Epidermal melanocyte (primary cell): ENCODE measurements around the gene SURF4.

Source experiments
- DNase-seq: peaks from one replicate; pipeline ENCODE4 v3.0.0; 2011; ENCODE audit warnings: low spot score; ENCODE audit not compliant: insufficient read length

Gene SURF4

DNA sequence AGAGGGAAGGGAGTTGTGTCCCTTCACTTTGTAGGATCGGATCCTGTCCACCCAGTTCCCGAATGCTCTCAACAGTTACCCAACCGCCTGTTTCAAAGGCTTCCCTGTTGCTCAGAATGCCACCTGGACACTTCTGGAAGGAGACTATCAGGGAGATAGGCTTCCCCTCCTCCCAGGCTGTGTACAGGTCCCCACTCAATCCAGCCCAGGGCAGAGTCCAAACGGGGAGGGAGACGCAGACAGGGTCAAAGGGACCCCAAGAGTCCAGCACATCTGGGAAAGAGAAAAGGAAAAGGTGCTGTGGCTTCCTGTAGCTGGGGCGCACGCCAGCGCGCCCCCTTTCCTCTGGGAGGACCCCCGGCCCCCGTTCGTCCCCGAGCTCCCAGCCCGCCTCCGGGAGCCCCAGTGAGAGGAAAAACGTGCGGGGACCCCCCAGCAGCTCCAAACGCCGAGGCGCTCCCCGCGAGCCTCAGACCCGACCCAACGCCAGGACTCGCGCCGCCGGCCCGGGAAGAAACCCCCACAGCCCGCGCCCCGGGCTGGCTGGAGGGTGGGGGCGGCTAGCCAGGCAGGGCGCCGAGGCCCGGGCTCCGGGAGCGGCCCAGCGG is 640 bp downstream of the SURF4 start:
- DNase-seq = no peak

GRCh38 chr9:133374612-133375115 is 1.2 kb downstream of the SURF4 start:
- DNase-seq = no peak

DNA sequence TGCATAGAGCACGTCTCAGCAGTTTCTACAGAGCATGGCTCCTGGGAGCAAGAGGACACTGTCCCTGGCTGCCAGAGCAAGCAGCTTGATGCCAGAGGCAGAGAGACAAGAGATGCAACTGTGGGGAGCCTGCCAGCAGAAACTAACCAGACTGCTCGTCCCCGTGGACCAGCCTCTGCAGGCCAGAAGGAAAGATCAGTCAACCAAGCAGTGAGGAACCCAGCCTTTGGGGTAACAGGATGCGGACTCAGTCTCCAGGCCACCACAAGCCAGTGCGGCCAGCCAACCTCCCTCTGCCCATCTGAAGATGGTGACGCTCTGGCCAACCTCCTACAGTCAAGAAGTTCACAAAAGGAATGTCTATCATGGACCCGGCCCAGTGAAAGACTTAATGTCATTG is 3.7 kb downstream of the SURF4 start:
- no peak for DNase-seq

DNA sequence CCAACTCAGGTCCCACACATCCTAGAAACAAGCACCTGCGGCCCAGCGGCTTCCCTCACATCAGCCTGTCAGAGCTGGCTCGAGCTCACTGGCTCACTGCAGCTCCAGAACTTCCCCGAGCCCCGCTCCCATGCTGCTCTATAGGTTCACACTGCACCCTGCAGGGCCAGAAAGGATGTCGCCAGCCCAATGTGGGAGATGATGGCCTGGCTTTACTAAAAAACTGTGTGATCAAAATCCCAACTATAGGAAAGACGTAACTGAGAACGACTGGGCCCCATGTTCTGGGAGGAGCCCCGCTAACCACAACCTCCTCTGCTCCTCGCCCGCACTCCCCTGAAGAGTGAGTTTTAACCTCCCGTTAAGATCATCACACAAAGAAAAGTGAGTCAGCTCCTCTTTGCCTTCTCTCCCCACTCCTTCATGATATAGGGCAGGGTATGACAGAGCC is 4.6 kb downstream of the SURF4 start:
- no peak for DNase-seq

DNA sequence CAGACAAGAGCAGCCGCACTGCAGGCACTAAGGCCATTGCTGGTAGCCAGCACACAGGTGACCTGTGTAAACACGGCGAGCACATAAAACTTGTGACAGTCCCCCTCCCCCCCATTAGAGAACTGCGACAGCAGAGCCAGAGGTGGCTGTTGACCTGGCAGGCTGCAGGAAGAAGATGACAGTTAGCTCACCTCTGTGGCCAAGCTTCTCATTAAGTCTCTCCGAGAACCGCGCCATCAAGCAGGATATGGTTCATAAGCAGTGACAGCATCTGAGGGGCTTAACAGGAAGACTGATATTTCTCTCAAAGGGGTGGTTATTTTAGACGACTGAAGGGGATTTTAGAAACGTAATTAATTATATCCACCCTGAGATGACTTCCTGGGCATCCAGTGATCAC is 5.2 kb downstream of the SURF4 start:
- no peak for DNase-seq

DNA sequence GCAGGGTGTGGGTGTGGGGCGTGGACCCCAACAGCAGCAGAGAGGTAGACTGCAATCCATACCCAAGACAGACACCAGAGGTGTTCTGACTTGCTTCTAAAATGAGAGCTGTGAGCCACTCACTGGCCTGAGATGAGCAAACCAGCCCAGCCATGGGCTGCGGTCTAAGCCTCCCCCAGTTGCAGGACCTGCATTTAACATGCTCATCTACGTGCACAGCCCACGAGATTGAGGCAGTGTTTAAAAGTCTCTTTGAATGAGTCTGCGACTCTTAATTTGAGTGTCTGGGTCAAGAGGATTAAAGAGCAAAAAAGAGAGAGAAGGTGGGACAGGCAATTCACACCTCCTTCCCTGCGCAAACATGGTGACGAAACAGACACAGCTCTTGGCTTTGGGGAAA is 5.9 kb downstream of the SURF4 start:
- no peak for DNase-seq

DNA sequence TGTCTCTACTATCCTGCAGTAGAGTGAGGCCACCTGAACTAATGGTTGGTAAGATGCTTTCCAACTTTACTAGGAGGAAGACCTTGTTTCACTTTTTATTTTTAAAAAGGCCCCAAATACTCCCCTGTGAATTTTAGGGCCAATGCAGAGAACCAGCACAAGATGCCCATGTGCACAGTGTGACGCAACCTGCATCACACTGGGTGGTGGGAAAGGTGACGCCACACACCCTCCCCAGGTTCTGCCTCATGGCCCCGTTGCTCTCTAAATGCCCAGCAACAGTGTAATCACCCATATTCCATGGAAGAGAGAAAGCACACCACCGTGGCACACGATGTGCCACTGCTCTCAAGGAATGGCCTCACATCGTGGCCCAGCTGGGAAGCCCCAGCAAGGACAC is 6.4 kb downstream of the SURF4 start:
- no peak for DNase-seq

DNA sequence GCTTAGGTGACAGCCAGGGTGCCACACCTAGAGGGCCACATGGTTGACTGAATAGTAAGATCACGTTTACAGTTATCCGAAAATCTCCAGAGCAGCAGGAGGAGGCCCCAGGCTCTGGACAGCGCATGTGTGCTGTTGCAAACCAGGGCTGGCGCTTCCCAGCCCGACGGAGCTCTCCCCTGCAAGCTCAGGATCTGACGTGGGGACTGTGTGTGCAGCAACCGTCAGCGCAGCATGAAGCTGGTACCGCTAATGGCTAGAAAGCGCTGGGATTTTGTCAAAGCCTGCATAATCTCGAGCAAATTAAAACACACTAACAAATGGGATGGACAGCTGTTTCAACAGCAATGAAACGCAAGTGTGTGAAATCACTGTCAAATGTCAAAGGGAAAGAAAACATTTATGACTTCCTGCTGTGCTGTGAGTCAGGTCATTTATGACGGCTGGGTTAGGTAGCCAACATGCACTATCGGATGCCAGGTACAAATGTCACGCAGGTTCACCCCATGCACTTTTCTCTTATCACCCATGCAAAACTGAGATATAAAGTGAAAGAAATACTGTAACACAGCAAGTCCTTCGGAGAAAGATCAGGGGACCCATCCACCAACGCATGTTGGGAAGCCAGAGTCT is 7.5 kb downstream of the SURF4 start:
- no peak for DNase-seq

- no peak for DNase-seq
These were observed 8.1 kb downstream of the SURF4 start for GRCh38 chr9:133367778-133368177.

DNA sequence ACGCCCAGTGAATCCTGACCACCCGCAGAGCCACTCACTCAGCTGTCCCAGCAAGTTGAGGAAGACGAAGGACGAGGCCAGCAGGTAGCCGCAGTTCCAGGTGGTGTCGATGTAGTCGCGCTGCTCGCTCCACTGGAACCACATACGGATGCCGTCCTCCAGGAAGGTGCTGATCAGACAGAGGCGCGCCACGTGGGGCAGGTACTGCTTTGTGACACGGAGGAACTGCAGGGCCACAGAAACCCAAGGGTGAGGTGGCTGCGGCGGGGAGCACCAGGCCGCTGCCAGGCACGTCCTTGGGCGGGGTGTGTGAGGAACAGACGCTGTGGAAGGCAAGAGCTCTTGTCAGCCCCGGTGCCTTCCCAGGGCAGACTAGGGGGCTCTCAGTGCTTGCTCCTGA is 8.6 kb downstream of the SURF4 start:
- DNase-seq = no peak

DNA sequence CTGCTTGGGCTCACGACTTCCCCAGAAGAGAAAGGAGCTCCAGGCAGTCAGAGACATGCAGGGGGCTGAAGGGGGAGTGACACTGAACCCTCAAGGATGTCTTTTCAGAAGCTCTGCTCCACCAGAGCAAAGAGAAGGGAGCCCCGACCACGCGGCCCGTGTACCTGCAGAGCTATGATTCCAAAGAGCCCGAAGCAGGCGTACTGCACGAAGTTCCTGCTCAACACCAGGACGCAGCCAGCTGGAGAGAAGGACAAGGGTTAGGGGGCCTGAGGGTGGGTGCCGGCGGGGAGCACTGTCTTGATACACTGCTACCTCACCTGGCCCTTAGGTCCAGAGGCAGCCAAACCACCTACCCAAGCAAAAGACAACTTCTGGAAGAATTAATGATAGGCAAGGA is 9.4 kb downstream of the SURF4 start:
- DNase-seq = no peak

DNA sequence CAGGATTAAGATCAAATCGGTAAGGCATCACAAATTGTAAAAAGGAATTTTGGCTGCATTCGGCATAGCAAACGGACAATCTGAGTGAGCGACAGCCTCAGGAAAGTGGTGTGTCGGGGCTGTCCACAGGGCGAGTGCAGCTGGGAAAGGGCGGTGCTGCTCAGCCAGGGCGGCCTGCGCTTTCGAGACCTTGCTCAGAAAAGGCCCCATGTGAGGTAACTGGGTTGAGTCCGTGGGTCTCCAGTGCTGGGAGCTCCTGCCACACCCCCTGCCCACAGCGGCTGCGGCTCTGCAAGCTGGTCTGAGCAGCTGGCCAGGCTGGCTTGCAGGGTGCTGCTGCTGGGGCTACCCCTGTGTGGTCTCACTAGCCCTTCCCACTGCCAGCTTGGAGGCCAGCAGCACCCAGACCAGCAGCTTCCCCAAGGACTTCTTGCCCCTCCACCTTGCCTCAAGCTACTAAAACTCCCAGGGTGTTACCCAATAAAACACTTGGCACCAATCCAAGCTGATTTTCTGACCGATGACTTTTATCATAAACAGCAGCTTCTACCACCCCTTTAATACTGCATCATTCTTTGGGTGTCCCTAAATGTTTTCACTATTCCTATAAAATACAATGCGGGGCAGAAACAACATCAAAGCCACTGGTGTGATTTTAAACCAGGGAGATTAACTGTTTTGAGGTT is 13.4 kb downstream of the SURF4 start:
- no peak for DNase-seq

DNA sequence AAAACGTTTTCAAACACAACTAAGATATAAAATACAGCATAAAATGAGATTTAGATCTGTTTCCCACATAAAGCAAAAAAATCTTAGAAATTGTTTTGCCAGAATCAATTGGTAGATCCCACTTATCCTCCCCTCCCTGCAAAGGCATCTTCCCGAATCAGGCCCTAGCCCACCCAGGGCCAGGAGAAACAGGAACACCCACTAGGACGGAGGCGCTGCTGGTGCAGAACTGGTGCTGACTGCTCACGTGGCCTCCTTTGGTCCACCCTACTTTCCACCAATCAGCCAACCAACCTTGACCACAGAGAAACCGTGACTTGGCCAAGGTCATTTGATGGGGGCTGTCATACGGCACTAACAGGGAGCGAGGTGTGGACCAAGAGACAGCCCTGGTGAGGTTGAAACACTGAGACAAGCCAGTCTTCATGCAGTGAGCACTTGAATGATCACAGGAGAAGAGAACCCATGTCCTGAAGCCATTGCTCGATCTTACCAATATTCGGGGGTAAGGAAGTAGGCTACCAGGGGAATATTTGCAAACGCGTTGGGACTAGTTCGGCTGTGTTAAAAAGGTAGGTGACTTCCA is 14.3 kb downstream of the SURF4 start:
- DNase-seq = no peak

DNA sequence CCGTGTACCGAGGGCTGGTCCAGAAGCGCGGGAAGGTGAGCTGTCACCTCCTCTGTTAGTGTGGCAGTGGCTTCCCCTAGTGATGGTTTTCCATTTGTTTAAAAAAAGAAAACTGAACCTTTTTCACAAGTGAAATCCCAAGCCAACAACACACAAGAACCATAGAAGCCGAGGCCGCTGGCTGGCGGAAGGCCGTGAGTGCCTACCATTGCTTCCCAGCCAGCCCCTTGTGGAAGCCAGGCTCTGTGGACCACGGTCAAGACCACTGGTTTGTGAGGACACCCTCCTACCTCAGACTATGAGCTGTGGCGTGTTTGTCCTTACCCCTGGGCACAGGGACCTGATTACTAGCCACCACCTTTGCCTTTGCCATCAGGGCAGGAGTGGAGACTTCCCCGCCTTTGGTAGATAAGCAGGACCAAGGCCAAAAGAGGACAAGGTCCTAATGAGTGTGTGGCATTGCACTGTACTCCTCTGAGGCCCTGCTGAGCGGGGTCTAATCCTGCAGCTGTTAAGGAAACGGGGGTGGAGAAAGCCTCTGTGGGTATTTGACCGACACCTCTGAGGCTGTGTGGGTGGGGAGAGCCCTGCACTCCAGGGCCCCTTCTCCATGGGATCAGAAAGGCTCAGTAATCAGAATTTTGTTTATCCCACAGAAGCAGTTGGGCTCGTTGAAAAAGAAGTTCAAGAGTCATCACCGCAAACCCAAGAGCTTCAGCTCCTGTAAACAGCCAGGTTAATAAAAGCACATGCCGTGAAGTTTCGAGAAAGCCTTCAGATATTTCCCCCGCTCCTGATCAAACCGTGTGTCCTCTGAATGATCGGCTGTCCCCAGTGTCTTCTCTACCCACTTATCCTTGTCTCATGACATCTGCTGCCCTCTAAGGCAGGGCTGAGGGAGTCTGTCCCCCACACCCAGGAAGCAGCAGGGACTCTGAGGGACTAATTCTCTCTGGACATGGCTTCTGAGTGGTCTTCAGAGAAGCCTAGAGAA is 15.2 kb downstream of the SURF4 start:
- no peak for DNase-seq

DNA sequence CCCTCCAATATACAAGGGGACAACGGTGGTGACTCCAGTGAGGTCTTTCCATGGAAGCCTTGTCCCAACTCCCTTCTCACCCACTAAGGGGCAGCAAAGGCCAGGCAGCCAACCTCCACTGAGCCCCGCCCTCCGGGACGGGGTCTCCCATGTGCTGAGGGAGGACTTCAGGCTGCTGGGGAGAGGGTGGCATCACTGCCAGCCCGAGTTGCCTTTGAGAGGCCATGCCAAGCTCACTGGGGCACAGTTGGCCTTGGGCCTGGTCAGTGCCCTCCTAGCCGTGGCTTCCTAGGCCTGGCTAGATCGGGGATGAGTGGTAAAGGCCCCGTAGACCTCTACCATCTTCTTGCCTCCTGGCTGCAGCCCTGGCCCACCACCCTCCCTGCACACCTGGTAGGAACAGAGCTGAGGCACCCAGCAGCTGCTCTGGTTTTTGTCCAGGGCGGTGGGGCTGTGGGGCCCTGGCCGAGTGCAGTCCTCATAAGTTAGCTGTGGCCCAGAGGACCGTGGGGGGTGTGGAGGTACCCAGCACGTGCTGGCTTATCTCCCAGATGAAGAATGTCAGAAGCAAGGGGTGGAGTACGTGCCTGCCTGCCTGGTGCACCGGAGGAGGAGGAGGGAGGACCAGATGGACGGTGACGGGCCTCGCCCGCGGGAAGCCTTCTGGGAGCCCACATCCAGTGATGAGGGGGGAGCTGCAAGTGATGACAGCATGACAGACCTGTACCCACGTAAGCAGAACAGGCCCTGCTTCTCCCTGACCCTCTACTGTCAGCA is 16.3 kb downstream of the SURF4 start:
- no peak for DNase-seq

- no peak for DNase-seq
These were observed 18.2 kb downstream of the SURF4 start for GRCh38 chr9:133357656-133358055.

- DNase-seq = peak; percentile 85
These were observed 19.3 kb downstream of the SURF4 start, which contains the start of the genes SURF1 and SURF2 for GRCh38 chr9:133356391-133357091. Gene SURF1, minus strand, starts transcription at chr9:133356487. Its CDS starts 34 bp downstream, at chr9:133356453. Gene SURF2, plus strand, starts transcription at chr9:133356550. Its CDS starts 43 bp downstream, at chr9:133356593.

DNA sequence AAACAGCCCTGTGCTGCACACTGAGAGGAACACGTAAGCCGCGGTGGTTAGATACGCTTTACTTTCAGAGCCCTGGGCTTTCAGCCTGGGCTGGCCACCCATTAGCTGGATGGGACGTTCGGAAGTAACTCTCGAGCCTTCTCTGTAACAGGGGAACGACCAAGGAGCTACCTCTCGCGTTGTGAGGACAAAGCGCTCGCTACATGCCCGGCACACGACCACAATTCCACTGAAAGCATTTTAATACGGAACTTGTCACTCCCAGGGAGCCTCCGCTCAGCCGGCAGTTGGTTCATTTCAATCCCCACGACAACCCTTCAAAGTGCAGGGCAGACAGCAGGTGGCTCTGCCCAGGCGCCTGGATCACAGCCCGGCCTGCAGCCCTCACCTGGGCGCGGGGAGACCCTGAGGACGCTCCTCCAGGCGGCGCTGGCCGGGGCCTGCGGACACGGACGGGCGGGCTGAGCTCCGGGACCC is 19.9 kb downstream of the SURF4 start:
- DNase-seq = no peak

DNA sequence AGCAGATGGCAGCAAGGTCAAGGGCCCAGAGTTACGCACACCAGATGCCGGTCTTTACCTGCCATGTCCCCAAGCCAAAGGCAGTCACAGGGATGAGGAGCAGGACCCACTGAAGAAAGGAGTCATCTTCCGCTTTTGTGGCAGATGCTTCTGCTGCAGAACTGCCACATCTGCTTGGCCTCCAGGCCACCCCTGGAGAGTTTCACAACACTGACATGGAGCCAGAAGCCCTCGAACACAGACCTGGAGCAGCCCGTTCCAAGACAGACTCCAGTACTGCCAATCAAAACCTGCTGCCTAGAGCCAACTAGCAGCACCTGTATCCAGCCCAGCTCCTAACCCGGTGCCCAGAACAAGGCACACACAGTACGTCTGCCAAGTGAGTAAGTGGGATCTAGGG is 21.1 kb downstream of the SURF4 start:
- no peak for DNase-seq
